ENCODE results near the gene ELOVL6.

DNA sequence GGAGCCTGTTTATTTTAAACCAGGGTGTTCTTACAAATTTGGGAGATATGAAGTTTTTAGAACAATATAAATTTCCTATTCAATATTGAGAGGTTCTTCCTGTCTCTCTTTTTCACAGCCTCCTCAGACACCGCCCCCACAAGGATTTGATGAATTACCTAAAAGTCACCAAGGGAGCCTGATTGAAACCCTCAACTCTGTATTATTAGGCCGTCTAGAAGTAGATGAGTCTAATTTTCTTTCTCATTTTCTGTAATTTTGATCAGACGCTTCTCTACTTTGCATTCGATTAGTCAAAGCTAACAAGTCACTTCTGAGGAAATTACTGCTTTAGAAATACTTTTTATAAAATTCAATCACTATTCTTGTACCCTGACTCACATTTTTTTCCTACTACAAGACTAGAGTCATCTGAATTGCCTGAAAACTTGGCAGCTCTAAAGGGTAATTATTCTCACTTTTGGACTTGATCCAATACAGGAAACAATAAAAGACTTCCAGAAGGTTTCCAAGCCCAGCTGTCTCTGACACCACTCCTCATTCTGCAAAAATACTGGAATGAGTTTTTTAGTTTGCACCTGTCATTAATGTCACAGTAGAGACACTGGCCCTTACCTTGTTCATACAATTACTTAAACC lies 111.2 kb downstream of the ELOVL6 start:
- TF ChIP-seq EP300 (IDR thresholded peaks at IDR 0.05) (no peak), POLR2A (IDR thresholded peaks at IDR 0.05) (no peak)
- TF ChIP-seq, protein P1, sequence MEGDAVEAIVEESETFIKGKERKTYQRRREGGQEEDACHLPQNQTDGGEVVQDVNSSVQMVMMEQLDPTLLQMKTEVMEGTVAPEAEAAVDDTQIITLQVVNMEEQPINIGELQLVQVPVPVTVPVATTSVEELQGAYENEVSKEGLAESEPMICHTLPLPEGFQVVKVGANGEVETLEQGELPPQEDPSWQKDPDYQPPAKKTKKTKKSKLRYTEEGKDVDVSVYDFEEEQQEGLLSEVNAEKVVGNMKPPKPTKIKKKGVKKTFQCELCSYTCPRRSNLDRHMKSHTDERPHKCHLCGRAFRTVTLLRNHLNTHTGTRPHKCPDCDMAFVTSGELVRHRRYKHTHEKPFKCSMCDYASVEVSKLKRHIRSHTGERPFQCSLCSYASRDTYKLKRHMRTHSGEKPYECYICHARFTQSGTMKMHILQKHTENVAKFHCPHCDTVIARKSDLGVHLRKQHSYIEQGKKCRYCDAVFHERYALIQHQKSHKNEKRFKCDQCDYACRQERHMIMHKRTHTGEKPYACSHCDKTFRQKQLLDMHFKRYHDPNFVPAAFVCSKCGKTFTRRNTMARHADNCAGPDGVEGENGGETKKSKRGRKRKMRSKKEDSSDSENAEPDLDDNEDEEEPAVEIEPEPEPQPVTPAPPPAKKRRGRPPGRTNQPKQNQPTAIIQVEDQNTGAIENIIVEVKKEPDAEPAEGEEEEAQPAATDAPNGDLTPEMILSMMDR (IDR thresholded peaks at IDR 0.05) = no peak
